Measurements from ENCODE around the gene LMTK2. TPM values are rescaled to one million over a fixed set of nuclear protein-coding genes. Genes with fewer than 3 reads are reported as not detected.

The LMTK2 gene
- total RNA-seq, 4 donors from 2014 or later: 10.4 to 14.4 (median 12.3) TPM

DNA sequence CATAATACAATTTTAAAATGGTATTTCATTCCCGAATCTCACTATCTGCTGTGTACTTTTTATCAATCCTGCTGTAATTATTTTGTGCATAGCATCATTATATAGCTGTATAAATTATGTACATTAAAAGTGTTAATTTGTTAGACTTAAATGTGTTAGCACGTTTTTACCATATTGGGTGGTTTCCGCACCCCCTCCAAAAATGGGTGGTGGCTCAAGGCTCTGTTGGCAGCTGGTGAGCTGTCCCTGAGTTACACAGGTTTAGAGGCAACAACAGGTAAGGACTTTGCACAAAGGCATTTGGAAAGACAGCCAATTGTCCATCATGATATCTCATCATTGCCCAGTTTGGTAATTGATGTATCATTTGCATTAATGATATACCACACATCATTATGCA, 18.6 kb upstream of the LMTK2 start:
- WGBS, 2 donors: 88 to 94% methylated on average over 3 of the region's 3 CpGs
- Histone ChIP-seq H3K9me3 (peaks cover 0 to 14% (median 0%) of the 10 kb centered on the region in 4 donors), H3K36me3 (no peaks in the 10 kb centered on the region), H3K27ac (no peak overlapping the region), H3K27me3 (peaks cover 0 to 5% of the 10 kb centered on the region in 2 donors), H3K4me3 (no peak overlapping the region), H3K4me1 (no peaks in the 10 kb centered on the region)
- no peak for DNase-seq (ENCODE audit: low spot score in 2 of 2)
- TF ChIP-seq, protein P1, sequence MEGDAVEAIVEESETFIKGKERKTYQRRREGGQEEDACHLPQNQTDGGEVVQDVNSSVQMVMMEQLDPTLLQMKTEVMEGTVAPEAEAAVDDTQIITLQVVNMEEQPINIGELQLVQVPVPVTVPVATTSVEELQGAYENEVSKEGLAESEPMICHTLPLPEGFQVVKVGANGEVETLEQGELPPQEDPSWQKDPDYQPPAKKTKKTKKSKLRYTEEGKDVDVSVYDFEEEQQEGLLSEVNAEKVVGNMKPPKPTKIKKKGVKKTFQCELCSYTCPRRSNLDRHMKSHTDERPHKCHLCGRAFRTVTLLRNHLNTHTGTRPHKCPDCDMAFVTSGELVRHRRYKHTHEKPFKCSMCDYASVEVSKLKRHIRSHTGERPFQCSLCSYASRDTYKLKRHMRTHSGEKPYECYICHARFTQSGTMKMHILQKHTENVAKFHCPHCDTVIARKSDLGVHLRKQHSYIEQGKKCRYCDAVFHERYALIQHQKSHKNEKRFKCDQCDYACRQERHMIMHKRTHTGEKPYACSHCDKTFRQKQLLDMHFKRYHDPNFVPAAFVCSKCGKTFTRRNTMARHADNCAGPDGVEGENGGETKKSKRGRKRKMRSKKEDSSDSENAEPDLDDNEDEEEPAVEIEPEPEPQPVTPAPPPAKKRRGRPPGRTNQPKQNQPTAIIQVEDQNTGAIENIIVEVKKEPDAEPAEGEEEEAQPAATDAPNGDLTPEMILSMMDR (IDR thresholded peaks at IDR 0.05): no peak
- TF ChIP-seq EP300 (IDR thresholded peaks at IDR 0.05) (no peak), POLR2A (IDR thresholded peaks at IDR 0.05) (no peak)

DNA sequence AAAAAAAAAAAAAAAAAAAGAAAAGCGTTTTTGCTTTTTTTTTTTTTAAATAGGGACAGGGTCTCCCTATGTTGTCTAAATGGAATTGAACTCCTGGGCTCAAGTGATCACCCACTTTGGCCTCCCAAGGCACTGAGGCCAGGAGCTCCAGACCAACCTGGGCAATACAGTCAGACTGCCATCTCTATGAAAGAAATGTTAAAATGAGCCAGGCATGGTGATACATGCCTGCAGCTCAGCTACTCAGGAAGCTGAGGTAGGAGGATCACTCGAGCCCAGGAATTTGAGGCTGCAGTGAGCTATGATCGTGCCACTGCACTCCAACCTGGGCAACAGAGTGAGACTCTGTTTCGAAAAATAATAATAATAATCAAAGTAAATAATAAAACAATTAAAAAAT, 16.5 kb upstream of the LMTK2 start:
- H3K27me3 ChIP-seq: peaks cover 0 to 5% of the 10 kb centered on the region in 2 donors
- WGBS, 2 donors: 54 to 63% methylated on average over 4 of the region's 4 CpGs
- TF ChIP-seq POLR2A (IDR thresholded peaks at IDR 0.05) (no peak), EP300 (IDR thresholded peaks at IDR 0.05) (no peak)
- TF ChIP-seq, protein P1 (IDR thresholded peaks at IDR 0.05): no peak
- DNase-seq (ENCODE audit: low spot score in 2 of 2): no peak
- no peaks in the 10 kb centered on the region for H3K4me1 ChIP-seq
- no peak overlapping the region for H3K4me3 ChIP-seq
- H3K36me3 ChIP-seq: no peaks in the 10 kb centered on the region
- H3K9me3 ChIP-seq: peaks cover 0 to 26% (median 0%) of the 10 kb centered on the region in 4 donors
- H3K27ac ChIP-seq: no peak overlapping the region

DNA sequence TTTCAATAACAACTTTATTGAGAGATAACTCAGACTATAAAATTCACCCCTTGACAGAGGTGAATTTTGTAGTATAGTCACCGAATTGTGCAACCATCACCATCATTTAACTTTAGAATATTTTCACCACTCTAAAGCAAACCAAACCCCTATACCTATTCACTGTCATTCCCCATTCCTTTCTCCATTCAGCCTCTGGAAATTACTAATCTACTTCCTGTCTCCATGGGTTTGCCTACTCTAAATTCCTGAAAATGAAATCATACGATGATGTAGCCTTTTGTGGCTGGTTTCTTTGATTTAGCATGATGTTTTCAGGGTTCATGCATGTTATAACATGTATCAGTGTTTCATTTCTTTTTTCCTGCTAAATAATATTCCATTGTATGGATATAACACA, 15.6 kb upstream of the LMTK2 start:
- no peaks in the 10 kb centered on the region for H3K4me1 ChIP-seq
- WGBS, 2 donors: 74 to 77% methylated on average over 2 of the region's 2 CpGs
- no peak overlapping the region for H3K4me3 ChIP-seq
- no peaks in the 10 kb centered on the region for H3K36me3 ChIP-seq
- H3K9me3 ChIP-seq: peaks cover 0 to 36% (median 0%) of the 10 kb centered on the region in 4 donors
- no peak for DNase-seq (ENCODE audit: low spot score in 2 of 2)
- no peak overlapping the region for H3K27ac ChIP-seq
- peaks cover 0 to 5% of the 10 kb centered on the region in 2 donors for H3K27me3 ChIP-seq
- TF ChIP-seq, protein P1 (IDR thresholded peaks at IDR 0.05): no peak
- TF ChIP-seq POLR2A (IDR thresholded peaks at IDR 0.05) (no peak), EP300 (IDR thresholded peaks at IDR 0.05) (no peak)

DNA sequence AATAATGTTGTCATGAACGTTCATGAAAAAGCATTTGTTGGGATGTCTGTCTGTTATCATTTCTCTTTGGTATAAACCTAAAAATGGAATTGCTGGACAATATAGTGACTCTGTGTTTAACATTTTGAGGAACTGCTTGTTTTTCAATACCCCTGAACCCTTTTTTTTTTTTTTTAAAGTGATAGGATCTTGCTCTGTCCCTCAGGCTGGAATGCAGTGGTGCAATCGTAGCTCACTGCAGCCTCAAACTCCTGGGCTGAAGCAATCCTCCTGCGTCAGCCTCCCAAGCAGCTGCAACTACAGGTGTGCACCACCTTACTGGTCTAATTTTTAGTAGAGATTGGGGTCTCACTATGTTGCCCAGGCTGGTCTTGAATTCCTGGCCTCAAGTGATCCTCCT, 15.1 kb upstream of the LMTK2 start:
- no peaks in the 10 kb centered on the region for H3K4me1 ChIP-seq
- peaks cover 0 to 5% of the 10 kb centered on the region in 2 donors for H3K27me3 ChIP-seq
- 80 to 82% methylated on average over 3 of the region's 3 CpGs for WGBS, 2 donors
- no peak overlapping the region for H3K4me3 ChIP-seq
- TF ChIP-seq EP300 (IDR thresholded peaks at IDR 0.05) (no peak), POLR2A (IDR thresholded peaks at IDR 0.05) (no peak)
- TF ChIP-seq, protein P1 (IDR thresholded peaks at IDR 0.05): no peak
- no peak overlapping the region for H3K27ac ChIP-seq
- H3K9me3 ChIP-seq: peaks cover 0 to 41% (median 1%) of the 10 kb centered on the region in 4 donors
- no peaks in the 10 kb centered on the region for H3K36me3 ChIP-seq
- DNase-seq (ENCODE audit: low spot score in 2 of 2): no peak

DNA sequence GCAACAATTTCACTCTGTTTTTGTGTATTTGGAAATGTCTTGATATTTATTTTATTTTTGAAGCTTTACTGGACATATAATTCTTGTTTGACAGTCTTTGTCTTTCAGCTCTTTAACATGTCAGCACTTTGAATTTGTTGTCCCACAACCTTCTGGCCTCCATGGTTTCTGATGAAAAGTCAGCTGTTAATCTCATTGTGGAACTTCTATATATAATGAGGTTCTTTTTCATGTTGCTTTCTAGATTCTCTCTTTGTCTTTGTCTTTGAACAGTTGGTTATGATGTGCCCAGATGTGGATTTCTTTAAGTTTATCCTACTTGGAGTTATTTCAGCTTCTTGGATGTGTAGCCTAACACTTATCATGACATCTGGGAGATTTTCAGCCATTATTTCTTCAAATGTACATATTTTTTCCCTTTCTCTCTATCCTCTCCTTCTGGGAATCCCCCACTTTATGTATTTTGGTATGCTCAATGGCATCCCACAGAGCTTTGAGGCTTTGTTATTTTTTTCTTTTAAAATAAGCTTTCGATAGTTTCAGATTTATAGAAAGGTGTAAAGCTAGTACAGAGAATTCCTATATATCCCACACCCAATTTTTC, 9.5 kb upstream of the LMTK2 start:
- Histone ChIP-seq H3K4me3 (no peak overlapping the region), H3K9me3 (peaks cover 0 to 75% (median 8%) of the 10 kb centered on the region in 4 donors), H3K27me3 (no peaks in the 10 kb centered on the region), H3K27ac (no peak overlapping the region), H3K36me3 (no peaks in the 10 kb centered on the region), H3K4me1 (no peaks in the 10 kb centered on the region)
- 94 to 98% methylated on average over 1 of the region's 1 CpG for WGBS, 2 donors
- TF ChIP-seq EP300 (IDR thresholded peaks at IDR 0.05) (no peak), POLR2A (IDR thresholded peaks at IDR 0.05) (no peak)
- TF ChIP-seq, protein P1 (IDR thresholded peaks at IDR 0.05): no peak
- no peak for DNase-seq (ENCODE audit: low spot score in 2 of 2)
